GM10266 (cell line): ENCODE data around the gene GRAMD1B.
A peak's percentile ranks its signal among the peaks of the same experiment; 100 is the strongest.

ENCODE experiments used
- DNase-seq: peaks from one replicate; pipeline ENCODE4 v3.0.0; 2012; ENCODE audit errors: extremely low spot score
- TF ChIP-seq, protein P1 (sequence below): IDR thresholded peaks from 2 replicates; pipeline ENCODE4 v1.5.1; 2012; ENCODE audit warnings: mild to moderate bottlenecking, low read depth; ENCODE audit not compliant: control insufficient read depth, insufficient read depth; ENCODE audit errors: missing control alignments

GRAMD1B gene

GRCh38 chr11:123479048-123479837 is 49.2 kb downstream of the GRAMD1B start:
- DNase-seq = peak; percentile 42
- TF ChIP-seq, protein P1, sequence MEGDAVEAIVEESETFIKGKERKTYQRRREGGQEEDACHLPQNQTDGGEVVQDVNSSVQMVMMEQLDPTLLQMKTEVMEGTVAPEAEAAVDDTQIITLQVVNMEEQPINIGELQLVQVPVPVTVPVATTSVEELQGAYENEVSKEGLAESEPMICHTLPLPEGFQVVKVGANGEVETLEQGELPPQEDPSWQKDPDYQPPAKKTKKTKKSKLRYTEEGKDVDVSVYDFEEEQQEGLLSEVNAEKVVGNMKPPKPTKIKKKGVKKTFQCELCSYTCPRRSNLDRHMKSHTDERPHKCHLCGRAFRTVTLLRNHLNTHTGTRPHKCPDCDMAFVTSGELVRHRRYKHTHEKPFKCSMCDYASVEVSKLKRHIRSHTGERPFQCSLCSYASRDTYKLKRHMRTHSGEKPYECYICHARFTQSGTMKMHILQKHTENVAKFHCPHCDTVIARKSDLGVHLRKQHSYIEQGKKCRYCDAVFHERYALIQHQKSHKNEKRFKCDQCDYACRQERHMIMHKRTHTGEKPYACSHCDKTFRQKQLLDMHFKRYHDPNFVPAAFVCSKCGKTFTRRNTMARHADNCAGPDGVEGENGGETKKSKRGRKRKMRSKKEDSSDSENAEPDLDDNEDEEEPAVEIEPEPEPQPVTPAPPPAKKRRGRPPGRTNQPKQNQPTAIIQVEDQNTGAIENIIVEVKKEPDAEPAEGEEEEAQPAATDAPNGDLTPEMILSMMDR = no peak

- peak; percentile 51 for DNase-seq
- TF ChIP-seq, protein P1 = no peak
Observed at GRCh38 chr11:123480290-123480815, 50.3 kb downstream of the GRAMD1B start.

DNA sequence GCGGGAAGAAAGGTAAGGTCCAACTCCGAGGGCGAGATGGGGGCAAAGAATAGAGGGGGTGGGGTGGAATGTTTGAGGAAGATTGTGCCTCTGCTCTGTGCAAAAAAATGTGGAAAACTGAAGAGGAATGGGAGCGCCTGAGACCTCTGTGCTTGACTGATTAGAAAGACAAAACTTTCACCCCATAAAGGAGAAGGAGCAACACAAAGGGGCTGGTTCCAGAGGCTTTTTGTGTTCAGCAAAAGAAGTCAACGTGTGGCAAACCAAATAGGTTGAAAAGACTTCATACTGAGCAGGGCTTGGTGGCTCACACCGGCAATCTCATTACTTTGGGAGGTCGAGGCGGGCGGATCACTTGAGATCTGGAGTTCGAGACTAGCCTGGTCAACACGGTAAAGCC is 50.8 kb downstream of the GRAMD1B start:
- TF ChIP-seq, protein P1 = no peak
- DNase-seq = no peak

DNA sequence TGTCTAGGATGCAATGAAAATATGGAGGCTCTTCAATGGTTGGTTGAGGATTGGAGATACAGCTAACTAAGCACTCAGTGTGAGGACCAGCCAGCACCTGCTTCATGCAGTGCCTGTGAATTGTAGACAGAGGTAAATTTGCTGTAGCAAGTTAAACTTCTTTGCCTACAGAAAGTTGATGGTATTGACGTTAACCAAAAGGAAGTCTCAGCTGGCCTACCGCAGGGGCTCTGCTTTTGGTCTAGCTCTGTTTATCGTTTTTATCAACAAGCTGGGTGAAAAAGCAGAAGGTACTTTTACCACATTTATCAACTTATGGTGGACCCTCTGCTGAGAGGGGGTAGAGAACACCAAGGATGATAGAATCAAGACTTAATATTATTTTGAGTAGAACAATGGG is 51.6 kb downstream of the GRAMD1B start:
- DNase-seq = no peak
- TF ChIP-seq, protein P1 = no peak

DNA sequence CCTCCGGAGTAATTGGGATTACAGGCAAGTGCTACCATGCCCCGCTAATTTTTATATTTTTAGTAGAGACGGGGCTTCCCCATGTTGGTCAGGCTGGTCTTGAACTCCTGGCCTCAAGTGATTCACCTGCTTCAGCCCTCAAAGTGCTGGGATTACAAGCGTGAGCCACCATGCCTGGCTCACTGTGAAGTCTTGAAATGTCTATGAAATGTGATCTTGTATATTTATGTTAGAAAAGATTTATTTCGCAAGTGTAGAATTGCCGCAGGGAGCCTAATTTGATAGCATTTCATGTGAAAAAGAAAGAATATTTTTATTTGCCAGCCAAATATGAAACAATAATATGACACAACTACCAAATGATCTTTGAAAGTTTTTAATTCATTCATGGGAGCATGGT is 52.1 kb downstream of the GRAMD1B start:
- no peak for DNase-seq
- TF ChIP-seq, protein P1 = no peak

DNA sequence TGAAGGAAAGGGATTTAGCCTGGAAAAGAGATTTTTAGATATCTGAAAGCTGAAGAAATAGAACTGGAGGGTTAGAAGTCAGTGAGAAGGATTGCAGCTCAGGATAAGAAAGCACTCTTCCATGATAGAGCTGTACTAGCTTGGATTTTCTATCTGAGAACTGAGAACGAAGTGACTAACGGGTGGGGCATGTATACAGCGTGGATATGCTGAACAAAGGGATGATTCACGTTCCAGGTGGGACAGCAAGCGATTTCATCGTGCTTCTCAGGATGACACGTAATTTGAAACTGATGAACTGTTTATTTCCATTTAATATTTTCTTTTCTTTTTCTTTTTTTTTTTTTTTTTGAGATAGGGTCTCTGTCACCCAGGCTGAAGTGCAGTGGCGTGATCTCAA is 53.0 kb downstream of the GRAMD1B start:
- DNase-seq = no peak

DNA sequence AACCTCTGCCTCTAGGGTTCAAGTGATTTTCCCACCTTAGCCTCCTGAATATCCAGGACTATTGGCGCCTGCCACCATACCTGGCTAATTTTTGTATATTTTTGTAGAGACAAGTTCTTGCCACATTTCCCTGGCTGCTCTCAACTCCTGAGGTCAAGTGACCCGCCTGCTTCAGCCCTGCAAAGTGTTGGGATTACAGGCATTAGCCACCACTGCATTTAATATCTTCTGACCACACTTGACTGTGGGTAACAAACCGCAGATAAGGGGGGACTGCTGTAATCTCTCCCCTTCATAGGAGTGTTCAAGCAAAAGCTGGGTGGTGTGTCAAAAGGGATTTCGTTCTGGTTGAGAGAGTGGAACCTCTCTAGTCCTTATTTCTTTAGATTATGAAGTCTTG is 53.4 kb downstream of the GRAMD1B start:
- no peak for DNase-seq
- TF ChIP-seq, protein P1 = no peak

More for the DNA sequence above, 53.0 kb downstream of the GRAMD1B start:
- TF ChIP-seq, protein P1 = no peak
